Measurements from ENCODE around the gene MAP1S.
"Not testable (repeated sequence)": the region's sequence is repeated elsewhere in the genome, so short reads cannot be mapped to it uniquely, and the experiment has no call there.

- TF ChIP-seq USF2 (IDR thresholded peaks at IDR 0.05; ENCODE audit: borderline replicate concordance, low read depth, low read length); RFX5 (IDR thresholded peaks at IDR 0.05; ENCODE audit: low read length): not testable (repeated sequence)
Measured at GRCh38 chr19:17777840-17778239, 58.6 kb downstream of the MAP1S start.

Data from SK-N-SH (cell line).